H9 (cell line): ENCODE results near the gene CAMK2B. TPM values are rescaled to one million over a fixed set of nuclear protein-coding genes. Genes with fewer than 3 reads are reported as not detected.

Source experiments
- DNase-seq: peaks from one replicate; pipeline ENCODE4 v3.0.0-alpha.2; 2017
- H2AFZ ChIP-seq: one replicate; pipeline ENCODE4 v1.6.1; 2013; ENCODE audit warnings: mild to moderate bottlenecking, low read length, control low read depth, moderate library complexity
- H2AK5ac ChIP-seq: 2 replicates; pipeline ENCODE4 v1.6.1; 2013; ENCODE audit warnings: low read length, control low read depth, mixed read lengths; ENCODE audit not compliant: insufficient read length
- H2BK120ac ChIP-seq: one replicate; pipeline ENCODE4 v1.6.1; 2013; ENCODE audit warnings: low read depth, mild to moderate bottlenecking, low read length, control low read depth, inconsistent platforms; ENCODE audit not compliant: poor library complexity, severe bottlenecking
- H2BK12ac ChIP-seq: 2 replicates; pipeline ENCODE4 v1.6.1; 2013; ENCODE audit warnings: low read length, control low read depth, mixed read lengths, low read depth; ENCODE audit not compliant: insufficient read length
- H2BK15ac ChIP-seq: 2 replicates; pipeline ENCODE4 v1.6.1; 2013; ENCODE audit warnings: low read depth, low read length, control low read depth
- H2BK20ac ChIP-seq: one replicate; pipeline ENCODE4 v1.6.1; 2013; ENCODE audit warnings: low read depth, mild to moderate bottlenecking, low read length, control low read depth, inconsistent platforms; ENCODE audit not compliant: poor library complexity, severe bottlenecking
- H2BK5ac ChIP-seq: 2 replicates; pipeline ENCODE4 v1.6.1; 2013; ENCODE audit warnings: low read length, control low read depth, mixed read lengths; ENCODE audit not compliant: insufficient read length
- H3K14ac ChIP-seq: 2 replicates; pipeline ENCODE4 v1.6.1; 2013; ENCODE audit warnings: low read length, control low read depth; ENCODE audit not compliant: insufficient read depth
- H3K18ac ChIP-seq: 2 replicates; pipeline ENCODE4 v1.6.1; 2013; ENCODE audit warnings: low read depth, mild to moderate bottlenecking, mixed read lengths, low read length, control low read depth; ENCODE audit not compliant: insufficient read length
- H3K23ac ChIP-seq: 2 replicates; pipeline ENCODE4 v1.6.1; 2013; ENCODE audit warnings: low read length, control low read depth, mixed read lengths, low read depth; ENCODE audit not compliant: insufficient read length
- H3K23me2 ChIP-seq: 2 replicates; pipeline ENCODE4 v1.6.1; 2013; ENCODE audit warnings: low read depth, mild to moderate bottlenecking, mixed read lengths, low read length, control low read depth; ENCODE audit not compliant: insufficient read length, poor library complexity, severe bottlenecking
- H3K27ac ChIP-seq: 2 replicates; pipeline ENCODE4 v1.5.1; 2013; ENCODE audit warnings: low read length, control low read depth, mixed read lengths, low read depth; ENCODE audit not compliant: insufficient read length
- H3K27me3 ChIP-seq: 2 replicates; pipeline ENCODE4 v1.6.1; 2013; ENCODE audit warnings: low read length, control low read depth, inconsistent platforms; ENCODE audit not compliant: insufficient read depth
- H3K4ac ChIP-seq: 2 replicates; pipeline ENCODE4 v1.6.1; 2013; ENCODE audit warnings: low read depth, mild to moderate bottlenecking, control low read depth, inconsistent platforms, low read length, moderate library complexity
- H3K4me1 ChIP-seq: 2 replicates; pipeline ENCODE4 v1.6.1; 2013; ENCODE audit warnings: low read length, control low read depth, inconsistent platforms; ENCODE audit not compliant: insufficient read depth
- H3K4me2 ChIP-seq: 2 replicates; pipeline ENCODE4 v1.6.1; 2013; ENCODE audit warnings: low read length, control low read depth, mixed read lengths; ENCODE audit not compliant: insufficient read length, insufficient read depth
- H3K56ac ChIP-seq: 2 replicates; pipeline ENCODE4 v1.6.1; 2013; ENCODE audit warnings: low read depth, mild to moderate bottlenecking, mixed read lengths, low read length, control low read depth; ENCODE audit not compliant: insufficient read length
- H3K79me1 ChIP-seq: 2 replicates; pipeline ENCODE4 v1.6.1; 2013; ENCODE audit warnings: low read depth, mild to moderate bottlenecking, moderate library complexity, low read length, control low read depth, inconsistent platforms; ENCODE audit not compliant: insufficient read depth, poor library complexity, severe bottlenecking
- H3K79me2 ChIP-seq: 2 replicates; pipeline ENCODE4 v1.6.1; 2013; ENCODE audit warnings: low read length, control low read depth, inconsistent platforms; ENCODE audit not compliant: insufficient read depth
- H3K9ac ChIP-seq: 2 replicates; pipeline ENCODE4 v1.6.1; 2013; ENCODE audit warnings: low read length, control low read depth, mixed read lengths; ENCODE audit not compliant: insufficient read length; ENCODE audit errors: extremely low read depth
- H3K9me3 ChIP-seq: one replicate; pipeline ENCODE4 v1.6.1; 2013; ENCODE audit warnings: low read depth, low read length, inconsistent platforms; ENCODE audit not compliant: control insufficient read depth
- H3T11ph ChIP-seq: one replicate; pipeline ENCODE4 v1.6.1; 2013; ENCODE audit warnings: mild to moderate bottlenecking, low read length, control low read depth, inconsistent platforms
- H4K20me1 ChIP-seq: one replicate; pipeline ENCODE4 v1.6.1; 2013; ENCODE audit not compliant: control insufficient read depth, insufficient read length, insufficient read depth
- H4K5ac ChIP-seq: 2 replicates; pipeline ENCODE4 v1.6.1; 2013; ENCODE audit warnings: low read depth, mild to moderate bottlenecking, mixed read lengths, low read length, control low read depth; ENCODE audit not compliant: insufficient read length
- H4K8ac ChIP-seq: replicated peaks from 2 replicates; pipeline ENCODE4 v1.6.1; 2013; ENCODE audit warnings: low read length, control low read depth, mixed read lengths, low read depth; ENCODE audit not compliant: insufficient read length
- H4K91ac ChIP-seq: 2 replicates; pipeline ENCODE4 v1.6.1; 2013; ENCODE audit warnings: low read depth, mild to moderate bottlenecking, moderate library complexity, mixed read lengths, low read length, control low read depth; ENCODE audit not compliant: insufficient read length
- H3K27ac Mint-ChIP-seq, 3 experiments: 2 replicates in 2 of 3; 3 replicates in 1 of 3; pipeline ENCODE4 v1.8.0; 2020 to 2021; ENCODE audit warnings: mixed read lengths in 3 of 3, mild to moderate bottlenecking in 1 of 3, moderate library complexity in 1 of 3
- H3K27me3 Mint-ChIP-seq: 2 replicates; pipeline ENCODE4 v1.8.0; 2021; ENCODE audit warnings: low read depth, mild to moderate bottlenecking, moderate library complexity, mixed read lengths
- H3K36me3 Mint-ChIP-seq, 3 experiments: 2 replicates in 2 of 3; 3 replicates in 1 of 3; pipeline ENCODE4 v1.8.0; 2020 to 2021; ENCODE audit warnings: low read depth in 3 of 3, mixed read lengths in 3 of 3; ENCODE audit not compliant: insufficient read depth in 1 of 3
- H3K4me1 Mint-ChIP-seq, 2 experiments: 2 replicates each; pipeline ENCODE4 v1.8.0; 2020; ENCODE audit warnings: mixed read lengths in 2 of 2
- H3K4me3 Mint-ChIP-seq, 2 experiments: 2 replicates in 1 of 2; 3 replicates in 1 of 2; pipeline ENCODE4 v1.8.0; 2020 to 2021; ENCODE audit warnings: mild to moderate bottlenecking in 2 of 2, mixed read lengths in 2 of 2, moderate library complexity in 1 of 2
- H3K9me3 Mint-ChIP-seq, 2 experiments: 2 replicates in 1 of 2; 3 replicates in 1 of 2; pipeline ENCODE4 v1.8.0; 2020; ENCODE audit warnings: mild to moderate bottlenecking in 2 of 2, mixed read lengths in 2 of 2, moderate library complexity in 1 of 2
- CTCF ChIP-seq: fragments of 200-600 bp; sonication (generic); conservative IDR thresholded peaks from 3 replicates; pipeline ENCODE4 v1.8.0; 2021; ENCODE audit warnings: antibody characterized with exemption, mild to moderate bottlenecking
- WGBS: extraction: QIAGEN DNeasy Blood & Tissue Kit; methylation state at CpG from one replicate; pipeline ENCODE4 v1.1.7; 2013; ENCODE audit warnings: missing lambda C conversion rate, low lambda C conversion rate, mixed read lengths; ENCODE audit not compliant: insufficient read length; ENCODE audit errors: extremely low coverage; 5-methylcytosine and 5-hydroxymethylcytosine counted together
- total RNA-seq: library from RNA; stranded (reverse); gene quantifications from 2 replicates; pipeline ENCODE4 v1.2.1, GENCODE V29; 2021

The CAMK2B gene
- total RNA-seq, 1 experiment from 2014 or later, result 0.17 TPM

- H3K27ac ChIP-seq, result no peak overlapping the region
- no peak for DNase-seq
- Mint-ChIP-seq H3K27ac (no peak overlapping the region), H3K9me3 (peaks cover 0 to 2% of the 10 kb centered on the region in 2 experiments; a peak in 1 of 5 replicates), H3K4me3 (no peak overlapping the region; a peak in 1 of 5 replicates), H3K36me3 (no peaks in the 10 kb centered on the region), H3K4me1 (peaks cover 11 to 12% of the 10 kb centered on the region in 2 experiments), H3K27me3 (peaks cover 24% of the 10 kb centered on the region)
- no peak overlapping the region for H3T11ph ChIP-seq
- H4K8ac ChIP-seq, result no peak overlapping the region
- no peaks in the 10 kb centered on the region for H3K9me3 ChIP-seq
- H3K56ac ChIP-seq, result no peak overlapping the region
- H2BK5ac ChIP-seq, result no peak overlapping the region
- no peak overlapping the region for H3K18ac ChIP-seq
- no peak overlapping the region for H2AK5ac ChIP-seq
- H3K27me3 ChIP-seq, result no peaks in the 10 kb centered on the region
- no peak for TF ChIP-seq CTCF
- no peak overlapping the region for H3K23ac ChIP-seq
- no peak overlapping the region for H2AFZ ChIP-seq
- H3K79me2 ChIP-seq, result peaks cover 8% of the 10 kb centered on the region; the same call in 1 of the 2 replicates
- no peak overlapping the region for H4K91ac ChIP-seq
- no peak overlapping the region for H3K9ac ChIP-seq
- no peak overlapping the region for H3K4me2 ChIP-seq
- no peak overlapping the region for H2BK120ac ChIP-seq
- no peak overlapping the region for H2BK20ac ChIP-seq
- H3K79me1 ChIP-seq, result no peaks in the 10 kb centered on the region
- peaks cover 3% of the 10 kb centered on the region for H3K23me2 ChIP-seq
- H3K14ac ChIP-seq, result no peak overlapping the region
- no peak overlapping the region for H3K4ac ChIP-seq
- H3K4me1 ChIP-seq, result no peaks in the 10 kb centered on the region
- H4K5ac ChIP-seq, result no peak overlapping the region
- no peaks in the 10 kb centered on the region for H4K20me1 ChIP-seq
- WGBS, result no CpG with 5 or more reads among the region's 7 CpGs
- no peak overlapping the region for H2BK12ac ChIP-seq
- no peak overlapping the region for H2BK15ac ChIP-seq
Observed at GRCh38 chr7:44197474-44197873, 127.9 kb downstream of the CAMK2B start.
